K562 treated with DMSO at 1 percent for 48 hours (cell line): ENCODE data around the gene OR5AN1. TPM values are rescaled to one million over a fixed set of nuclear protein-coding genes. Genes with fewer than 3 reads are reported as not detected.

ENCODE experiments used
- total RNA-seq: library from RNA; unstranded; fragments of 300-600 nt; gene quantifications from 2 replicates; pipeline ENCODE4 v1.2.3, GENCODE V29; 2022; ENCODE audit warnings: low replicate concordance; ENCODE audit errors: extremely low read depth

OR5AN1 gene, protein sequence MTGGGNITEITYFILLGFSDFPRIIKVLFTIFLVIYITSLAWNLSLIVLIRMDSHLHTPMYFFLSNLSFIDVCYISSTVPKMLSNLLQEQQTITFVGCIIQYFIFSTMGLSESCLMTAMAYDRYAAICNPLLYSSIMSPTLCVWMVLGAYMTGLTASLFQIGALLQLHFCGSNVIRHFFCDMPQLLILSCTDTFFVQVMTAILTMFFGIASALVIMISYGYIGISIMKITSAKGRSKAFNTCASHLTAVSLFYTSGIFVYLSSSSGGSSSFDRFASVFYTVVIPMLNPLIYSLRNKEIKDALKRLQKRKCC
- total RNA-seq, result not detected in 2 replicates

DNA sequence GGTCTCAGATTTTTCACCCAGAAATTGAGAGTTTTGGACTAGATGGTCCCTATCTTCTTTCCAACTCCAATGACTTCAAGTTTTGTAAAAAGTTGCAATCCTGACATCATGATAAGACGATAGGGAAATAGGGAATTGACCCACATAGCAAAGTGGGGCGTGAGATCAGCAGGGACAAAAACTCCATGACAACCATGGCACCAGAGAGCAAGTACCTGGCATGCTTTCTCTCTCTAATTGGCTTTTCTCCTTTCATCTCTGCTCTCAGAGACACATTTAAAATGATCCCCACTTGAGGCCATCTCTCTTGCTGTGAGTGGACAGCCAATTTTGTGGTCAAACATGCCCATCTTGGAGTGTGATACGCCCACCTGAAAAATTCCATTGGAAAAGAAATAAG, at the start of gene OR5AN1:
TSS of gene OR5AN1 (plus strand) at position 301 of the 400 bp plus-strand sequence. CDS start 5,564 bp downstream, outside the sequence.

Other genes starting within 250 kb of the OR5AN1 start
- gene FAM111A, start 216.0 kb upstream of the OR5AN1 start, total RNA-seq, result not detected in 2 replicates
- gene DTX4, start 186.8 kb upstream of the OR5AN1 start, total RNA-seq, result not detected in 2 replicates
- gene MPEG1, start 146.0 kb upstream of the OR5AN1 start, total RNA-seq, result not detected in 2 replicates
- not detected in 2 replicates for gene OR5A2, start 67.5 kb downstream of the OR5AN1 start, total RNA-seq
- gene OR5A1, start 77.6 kb downstream of the OR5AN1 start, total RNA-seq, result not detected in 2 replicates
- not detected in 2 replicates for gene OR4D6, start 98.1 kb downstream of the OR5AN1 start, total RNA-seq
- not detected in 2 replicates for gene OR4D10, start 114.4 kb downstream of the OR5AN1 start, total RNA-seq
- gene OR4D11, start 144.7 kb downstream of the OR5AN1 start, total RNA-seq, result not detected in 2 replicates
- not detected in 2 replicates for gene OR4D9, start 152.6 kb downstream of the OR5AN1 start, total RNA-seq